ENCODE data around the gene LOX.

GRCh38 chr5:122081541-122081940 is 3.5 kb upstream of the LOX start:
- TF ChIP-seq CTCF (IDR thresholded peaks at IDR 0.05) (no peak), EP300 (IDR thresholded peaks at IDR 0.05) (no peak), POLR2AphosphoS5 (IDR thresholded peaks at IDR 0.05) (no peak)
